ENCODE data around the gene DDR2. TPM values are rescaled to one million over a fixed set of nuclear protein-coding genes. Genes with fewer than 3 reads are reported as not detected.
"Not testable (repeated sequence)": the region's sequence is repeated elsewhere in the genome, so short reads cannot be mapped to it uniquely, and the experiment has no call there.

Gene DDR2
- total and polyA plus RNA-seq, 2 experiments from 2014 or later: 94.7 to 196 TPM

DNA sequence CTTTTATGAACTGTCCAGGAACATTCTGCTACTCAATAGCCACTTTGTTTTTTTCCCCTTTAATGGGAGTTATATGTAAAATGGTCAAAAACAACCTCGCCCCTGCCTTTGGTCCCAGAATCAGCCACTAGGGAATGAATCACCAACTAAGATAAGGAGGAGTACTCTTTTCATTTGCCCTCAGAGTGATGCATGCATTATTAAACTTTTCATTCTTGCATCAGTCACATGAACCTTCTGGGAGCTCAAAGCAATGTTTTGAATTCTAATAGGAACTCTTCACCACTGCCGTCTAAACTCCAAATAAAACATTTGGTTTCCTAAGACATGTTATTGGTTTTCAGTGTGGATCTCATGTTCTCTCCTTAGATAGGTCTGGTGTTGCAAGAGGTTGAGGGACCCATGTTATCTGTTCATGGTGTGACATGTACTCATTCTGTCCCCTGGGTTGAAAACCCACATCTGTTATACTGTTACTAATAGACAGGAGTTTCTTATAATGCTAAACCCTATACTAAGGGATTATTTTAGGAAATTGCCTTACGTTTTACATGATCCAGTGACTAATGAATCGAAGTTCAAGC is 140.4 kb downstream of the DDR2 start:
- TF ChIP-seq EZH2phosphoT487 (IDR thresholded peaks at IDR 0.05; ENCODE audit: insufficient read depth, low read depth) (no peak), EZH2 (IDR thresholded peaks at IDR 0.05; ENCODE audit: insufficient read depth, poor library complexity, severe bottlenecking) (no peak)

DNA sequence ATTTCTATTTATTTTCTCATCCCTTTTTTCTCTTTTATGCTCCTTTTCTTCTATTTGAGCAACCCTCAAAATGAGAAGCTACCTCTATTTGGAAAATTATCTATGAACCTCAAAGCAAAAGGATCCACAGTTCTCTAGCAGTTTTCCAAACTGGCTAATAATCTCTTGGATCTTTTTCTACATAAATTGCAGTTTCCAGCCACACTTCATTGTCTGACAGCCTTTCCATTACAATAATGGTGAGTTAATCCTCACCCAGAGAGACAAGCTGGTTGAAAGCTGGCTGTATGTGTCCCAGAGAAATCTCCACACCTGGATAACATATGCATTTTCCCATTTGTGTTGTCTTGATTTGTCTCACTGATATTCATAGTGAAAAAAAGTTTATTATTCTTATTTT is 141.7 kb downstream of the DDR2 start:
- peaks cover 94% of the 10 kb centered on the region for H3K36me3 ChIP-seq (ENCODE audit: low read depth)
- no peak overlapping the region for H3K4me3 ChIP-seq
- peaks cover 36% of the 10 kb centered on the region for H3F3A ChIP-seq (ENCODE audit: insufficient read depth)
- no peak for DNase-seq
- no peak overlapping the region for H3K9ac ChIP-seq
- no peaks in the 10 kb centered on the region for H3K27me3 ChIP-seq (replicated peaks; ENCODE audit: insufficient read depth)
- peaks cover 41% of the 10 kb centered on the region for H3K79me2 ChIP-seq (ENCODE audit: insufficient read depth)
- in situ Hi-C loops (cut with MboI): no loop called here
- no peaks in the 10 kb centered on the region for H3K9me2 ChIP-seq (ENCODE audit: insufficient read depth)
- no peak overlapping the region for H2AFZ ChIP-seq
- H3K4me1 ChIP-seq (ENCODE audit: insufficient read depth): peaks cover 13% of the 10 kb centered on the region
- no peaks in the 10 kb centered on the region for H3K9me3 ChIP-seq (ENCODE audit: low read depth)
- no peak overlapping the region for H3K4me2 ChIP-seq (ENCODE audit: unreplicated experiment)
- no peaks in the 10 kb centered on the region for H4K20me1 ChIP-seq (ENCODE audit: insufficient read depth)
- TF ChIP-seq EZH2phosphoT487 (IDR thresholded peaks at IDR 0.05; ENCODE audit: insufficient read depth, low read depth) (no peak), EZH2 (IDR thresholded peaks at IDR 0.05; ENCODE audit: insufficient read depth, poor library complexity, severe bottlenecking) (no peak)
- peak overlapping the region; percentile 90; the same call in 1 of the 2 replicates for H3K27ac ChIP-seq

More for the DNA sequence above, 140.4 kb downstream of the DDR2 start:
- peak; percentile 87 for DNase-seq
- no peak overlapping the region for H2AFZ ChIP-seq
- no peaks in the 10 kb centered on the region for H3K9me3 ChIP-seq (ENCODE audit: low read depth)
- peaks cover 13% of the 10 kb centered on the region for H3K4me1 ChIP-seq (ENCODE audit: insufficient read depth)
- H3K4me2 ChIP-seq (ENCODE audit: unreplicated experiment): peak overlapping the region; percentile 65
- H3K4me3 ChIP-seq: no peak overlapping the region
- no peaks in the 10 kb centered on the region for H3K27me3 ChIP-seq (replicated peaks; ENCODE audit: insufficient read depth)
- WGBS, 2 experiments (ENCODE audit: low coverage in 1 of 2, low lambda C conversion rate in 2 of 2, missing lambda C conversion rate in 2 of 2): 35 to 41% methylated on average over 4 of the region's 4 CpGs
- no peaks in the 10 kb centered on the region for H4K20me1 ChIP-seq (ENCODE audit: insufficient read depth)
- in situ Hi-C loops (cut with MboI): no loop called here
- peaks cover 95% of the 10 kb centered on the region for H3K36me3 ChIP-seq (ENCODE audit: low read depth)
- peak overlapping the region; percentile 90 for H3K27ac ChIP-seq
- no peaks in the 10 kb centered on the region for H3K9me2 ChIP-seq (ENCODE audit: insufficient read depth)
- H3F3A ChIP-seq (ENCODE audit: insufficient read depth): peaks cover 36% of the 10 kb centered on the region
- H3K9ac ChIP-seq: peak overlapping the region; percentile 57
- peaks cover 46% of the 10 kb centered on the region for H3K79me2 ChIP-seq (ENCODE audit: insufficient read depth)

DNA sequence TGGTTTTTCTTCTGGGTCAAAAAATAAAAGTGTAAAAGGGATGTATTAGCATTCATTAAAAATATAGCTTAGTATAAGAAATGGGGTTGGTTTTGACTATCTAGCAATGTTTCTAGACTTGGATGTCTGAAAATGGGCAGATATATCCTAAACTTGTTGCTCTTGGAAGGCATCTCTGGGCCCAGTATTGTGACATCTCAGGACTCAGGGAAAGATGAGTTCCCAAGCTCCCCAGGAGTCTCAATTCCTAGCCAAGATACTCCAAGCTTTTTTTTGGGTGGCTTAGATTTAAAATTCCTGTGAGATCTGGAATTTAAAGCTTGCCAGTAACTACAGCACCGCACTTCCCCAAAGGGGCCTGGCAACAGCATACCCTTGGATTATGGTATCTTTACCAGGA is 146.8 kb downstream of the DDR2 start:
- Histone ChIP-seq H3K9ac (no peak overlapping the region), H3K9me2 (ENCODE audit: insufficient read depth) (no peaks in the 10 kb centered on the region), H3K36me3 (ENCODE audit: low read depth) (peaks cover 88% of the 10 kb centered on the region), H4K20me1 (ENCODE audit: insufficient read depth) (no peaks in the 10 kb centered on the region), H3K9me3 (ENCODE audit: low read depth) (no peaks in the 10 kb centered on the region), H3K4me2 (ENCODE audit: unreplicated experiment) (no peak overlapping the region), H3K4me3 (no peak overlapping the region), H3K79me2 (ENCODE audit: insufficient read depth) (peaks cover 33% of the 10 kb centered on the region), H3F3A (ENCODE audit: insufficient read depth) (peaks cover 7% of the 10 kb centered on the region), H2AFZ (no peak overlapping the region), H3K27me3 (replicated peaks; ENCODE audit: insufficient read depth) (no peaks in the 10 kb centered on the region), H3K4me1 (ENCODE audit: insufficient read depth) (no peaks in the 10 kb centered on the region), H3K27ac (no peak overlapping the region)
- in situ Hi-C loops (cut with MboI): no loop called here
- no peak for TF ChIP-seq EZH2 (IDR thresholded peaks at IDR 0.05; ENCODE audit: insufficient read depth, poor library complexity, severe bottlenecking)
- TF ChIP-seq EZH2phosphoT487 (IDR thresholded peaks at IDR 0.05; ENCODE audit: insufficient read depth, low read depth): no peak
- DNase-seq: no peak
- WGBS, 2 experiments (ENCODE audit: low coverage in 1 of 2, low lambda C conversion rate in 2 of 2, missing lambda C conversion rate in 2 of 2): 97 to 100% methylated on average over 1 of the region's 1 CpG

DNA sequence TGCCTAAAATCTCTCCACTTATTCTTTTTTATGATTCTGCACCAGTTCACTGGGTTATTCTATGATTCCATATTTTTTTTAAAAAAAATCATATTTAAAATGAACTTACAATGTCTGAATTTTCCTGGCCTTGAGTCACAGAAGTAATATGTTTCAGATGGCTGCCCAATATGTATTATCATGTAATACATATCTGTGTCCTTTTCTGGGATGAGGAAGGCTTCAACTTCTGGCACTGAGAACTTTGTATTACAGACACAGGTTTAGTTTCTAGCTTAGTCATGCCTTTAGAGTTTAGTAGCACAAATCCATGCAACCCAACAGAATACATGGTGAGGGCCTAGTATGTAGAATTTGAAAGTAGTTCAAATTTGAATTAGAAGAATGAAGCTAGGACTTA is 150.4 kb downstream of the DDR2 start:
- Histone ChIP-seq H3K4me2 (ENCODE audit: unreplicated experiment) (no peak overlapping the region), H4K20me1 (ENCODE audit: insufficient read depth) (no peaks in the 10 kb centered on the region), H3K36me3 (ENCODE audit: low read depth) (peaks cover 53% of the 10 kb centered on the region), H3K4me3 (no peak overlapping the region), H3K27ac (no peak overlapping the region), H2AFZ (no peak overlapping the region), H3K9me3 (ENCODE audit: low read depth) (no peaks in the 10 kb centered on the region), H3K9ac (no peak overlapping the region), H3K9me2 (ENCODE audit: insufficient read depth) (no peaks in the 10 kb centered on the region), H3K27me3 (replicated peaks; ENCODE audit: insufficient read depth) (no peaks in the 10 kb centered on the region), H3F3A (ENCODE audit: insufficient read depth) (peaks cover 17% of the 10 kb centered on the region; the same call in 1 of the 2 replicates), H3K4me1 (ENCODE audit: insufficient read depth) (no peaks in the 10 kb centered on the region), H3K79me2 (ENCODE audit: insufficient read depth) (0 out of 2 replicates have a peak, but pooled peaks cover under 1% of the 10 kb centered on the region)
- TF ChIP-seq EZH2phosphoT487 (IDR thresholded peaks at IDR 0.05; ENCODE audit: insufficient read depth, low read depth) (no peak), EZH2 (IDR thresholded peaks at IDR 0.05; ENCODE audit: insufficient read depth, poor library complexity, severe bottlenecking) (no peak)
- DNase-seq: no peak
- in situ Hi-C loops (cut with MboI): no loop called here

DNA sequence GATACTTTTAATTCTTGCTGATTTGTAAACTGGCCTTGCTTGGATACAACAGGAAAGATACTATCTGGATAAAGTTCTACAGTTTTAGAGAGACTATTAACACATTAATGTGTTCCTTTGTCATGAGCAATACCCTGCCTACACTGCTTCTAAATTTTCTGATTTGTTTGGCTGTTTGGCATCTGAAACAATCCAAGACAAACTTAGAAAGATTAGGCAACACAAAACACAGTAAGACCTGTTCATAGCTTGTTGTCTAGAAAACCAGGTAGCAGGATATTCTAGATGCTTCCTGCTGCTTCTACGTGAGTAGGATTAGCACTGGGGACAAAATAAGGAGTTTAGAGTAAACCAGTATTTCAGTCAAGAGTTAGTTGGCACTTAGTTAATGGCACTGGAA is 152.7 kb downstream of the DDR2 start:
- in situ Hi-C loops (cut with MboI); H3K27ac ChIP-seq: not testable (repeated sequence)

DNA sequence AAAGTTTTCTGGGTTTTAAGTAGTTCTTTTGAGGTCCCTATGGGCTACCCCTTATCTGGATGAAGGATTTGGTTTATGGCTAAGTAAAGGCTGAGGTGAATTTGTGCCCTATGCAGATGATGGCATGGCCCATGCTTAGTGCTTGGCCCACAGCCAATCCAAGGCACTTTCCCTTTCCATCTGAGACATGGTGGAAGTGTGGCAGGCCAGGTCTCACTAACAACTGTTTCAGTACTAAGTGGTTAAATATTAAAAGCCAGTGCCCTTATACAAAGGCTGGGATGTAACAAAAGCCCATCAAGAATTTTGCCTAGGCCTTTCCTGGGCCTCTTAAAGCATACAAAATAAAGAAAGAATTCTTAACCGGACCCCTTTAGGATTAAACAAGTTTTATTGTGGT is 156.5 kb downstream of the DDR2 start:
- H3F3A ChIP-seq (ENCODE audit: insufficient read depth): peaks cover 26% of the 10 kb centered on the region
- H4K20me1 ChIP-seq (ENCODE audit: insufficient read depth); H3K4me3 ChIP-seq; H3K9ac ChIP-seq; H2AFZ ChIP-seq; H3K9me2 ChIP-seq (ENCODE audit: insufficient read depth); in situ Hi-C loops (cut with MboI); H3K79me2 ChIP-seq (ENCODE audit: insufficient read depth); H3K27ac ChIP-seq; H3K36me3 ChIP-seq (ENCODE audit: low read depth); H3K4me1 ChIP-seq (ENCODE audit: insufficient read depth); H3K27me3 ChIP-seq (replicated peaks; ENCODE audit: insufficient read depth); H3K9me3 ChIP-seq (ENCODE audit: low read depth); H3K4me2 ChIP-seq (ENCODE audit: unreplicated experiment): not testable (repeated sequence)
- WGBS, 2 experiments (ENCODE audit: low coverage in 1 of 2, low lambda C conversion rate in 2 of 2, missing lambda C conversion rate in 2 of 2): 53 to 73% methylated on average over 1 of the region's 1 CpG
- DNase-seq: peak; percentile 13

More for the DNA sequence above, 152.7 kb downstream of the DDR2 start:
- H3K27me3 ChIP-seq (replicated peaks; ENCODE audit: insufficient read depth); H3K9me3 ChIP-seq (ENCODE audit: low read depth); H4K20me1 ChIP-seq (ENCODE audit: insufficient read depth); H3K4me2 ChIP-seq (ENCODE audit: unreplicated experiment); H3K9ac ChIP-seq; H3K9me2 ChIP-seq (ENCODE audit: insufficient read depth); H2AFZ ChIP-seq; H3K4me1 ChIP-seq (ENCODE audit: insufficient read depth); H3K4me3 ChIP-seq; H3K79me2 ChIP-seq (ENCODE audit: insufficient read depth); DNase-seq: not testable (repeated sequence)
- H3K36me3 ChIP-seq (ENCODE audit: low read depth): peaks cover 31% of the 10 kb centered on the region
- peaks cover 28% of the 10 kb centered on the region for H3F3A ChIP-seq (ENCODE audit: insufficient read depth)
- WGBS, 2 experiments (ENCODE audit: low coverage in 1 of 2, low lambda C conversion rate in 2 of 2, missing lambda C conversion rate in 2 of 2): 100% methylated on average over 1 of the region's 1 CpG

DNA sequence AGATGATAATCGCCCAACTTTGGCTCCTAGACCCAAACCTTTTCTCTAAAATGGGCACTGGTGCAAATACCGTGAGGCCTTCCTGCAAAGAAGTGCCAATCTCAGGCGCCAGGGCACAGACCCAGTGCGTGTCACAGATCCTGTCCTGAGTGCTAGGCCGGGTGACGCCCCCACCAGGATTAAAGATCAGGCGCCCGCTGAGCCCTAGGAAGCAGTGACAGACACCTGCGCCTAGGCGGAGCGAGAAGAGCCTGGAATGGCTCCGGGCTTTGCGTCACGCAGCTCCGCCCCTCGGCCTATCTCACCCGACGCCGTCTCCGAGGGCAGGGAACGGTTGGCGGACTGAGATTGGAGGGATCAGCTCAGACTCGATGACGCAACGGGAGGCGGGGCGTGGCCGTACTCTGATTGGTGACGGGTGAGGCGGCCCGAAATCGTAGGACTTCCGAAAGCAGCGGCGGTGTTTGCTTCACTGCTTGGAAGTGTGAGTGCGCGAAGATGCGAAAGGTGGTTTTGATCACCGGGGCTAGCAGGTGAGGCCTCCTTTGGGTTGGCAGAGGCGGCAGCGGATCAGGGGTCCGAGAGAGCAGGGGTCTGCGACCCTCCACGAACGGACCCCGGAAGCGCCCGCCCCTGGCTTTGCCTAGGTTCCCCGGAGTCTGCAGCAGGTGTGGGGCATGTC is 158.2 kb downstream of the DDR2 start, which contains the start of gene HSD17B7:
Gene HSD17B7, plus strand, starts transcription at position 400 of the 682 bp plus-strand sequence. Its CDS starts 99 bp downstream, at position 499.
- peak within 1 kb of the TSS; percentile 59 for H3K27ac ChIP-seq
- H3K9me2 ChIP-seq (ENCODE audit: insufficient read depth); H3K9me3 ChIP-seq (ENCODE audit: low read depth); H4K20me1 ChIP-seq (ENCODE audit: insufficient read depth); H3K36me3 ChIP-seq (ENCODE audit: low read depth); H3K79me2 ChIP-seq (ENCODE audit: insufficient read depth); H3K4me1 ChIP-seq (ENCODE audit: insufficient read depth); H3K27me3 ChIP-seq (replicated peaks; ENCODE audit: insufficient read depth); in situ Hi-C loops (cut with MboI): not testable (repeated sequence)
- H3F3A ChIP-seq (ENCODE audit: insufficient read depth): peaks cover 20% of the 10 kb centered on the region
- peak; percentile 64 for DNase-seq
- WGBS, 2 experiments (ENCODE audit: low coverage in 1 of 2, low lambda C conversion rate in 2 of 2, missing lambda C conversion rate in 2 of 2): 1 to 2% methylated on average over 30 to 32 of the region's 49 CpGs
- H3K9ac ChIP-seq: peak within 1 kb of the TSS; percentile 73
- H2AFZ ChIP-seq: peak within 1 kb of the TSS; percentile 96
- peak within 1 kb of the TSS; percentile 96 for H3K4me2 ChIP-seq (ENCODE audit: unreplicated experiment)
- peak within 1 kb of the TSS; percentile 82 for H3K4me3 ChIP-seq
